Subcutaneous abdominal adipose tissue (tissue), 5 donors: ENCODE results near the gene SNX4.
"Not testable (repeated sequence)": the region's sequence is repeated elsewhere in the genome, so short reads cannot be mapped to it uniquely, and the experiment has no call there.

Experiments used
- H3K27ac ChIP-seq: one replicate; pipeline ENCODE4 v1.7.0; 2013; ENCODE audit warnings: low read depth, mild to moderate bottlenecking, inconsistent platforms, low read length, moderate library complexity
- H3K27me3 ChIP-seq, 5 donors: one replicate each; pipeline ENCODE4 v1.7.0; 2013; ENCODE audit warnings: low read length in 5 of 5, inconsistent platforms in 1 of 5; ENCODE audit not compliant: control insufficient read depth in 5 of 5, insufficient read depth in 4 of 5
- H3K36me3 ChIP-seq, 5 donors: one replicate each; pipeline ENCODE4 v1.7.0; 2013; ENCODE audit warnings: low read length in 5 of 5; ENCODE audit not compliant: control insufficient read depth in 5 of 5, insufficient read depth in 5 of 5
- H3K4me1 ChIP-seq, 5 donors: one replicate each; pipeline ENCODE4 v1.7.0; 2013; ENCODE audit warnings: low read length in 5 of 5, mild to moderate bottlenecking in 3 of 5, moderate library complexity in 1 of 5; ENCODE audit not compliant: control insufficient read depth in 5 of 5, insufficient read depth in 5 of 5
- H3K4me3 ChIP-seq, 5 donors: one replicate each; pipeline ENCODE4 v1.7.0; 2013; ENCODE audit warnings: low read length in 5 of 5, low read depth in 1 of 5
- H3K9ac ChIP-seq, 5 donors: one replicate each; pipeline ENCODE4 v1.7.0; 2013; ENCODE audit warnings: low read length in 5 of 5, mild to moderate bottlenecking in 4 of 5, moderate library complexity in 3 of 5
- H3K9me3 ChIP-seq, 5 donors: one replicate each; pipeline ENCODE4 v1.7.0; 2013; ENCODE audit warnings: low read length in 5 of 5; ENCODE audit not compliant: control insufficient read depth in 5 of 5
- donor health status: healthy.
- donor health status: healthy.
- donor health status: healthy.
- donor health status: healthy.
- donor health status: healthy.

SNX4 gene

DNA sequence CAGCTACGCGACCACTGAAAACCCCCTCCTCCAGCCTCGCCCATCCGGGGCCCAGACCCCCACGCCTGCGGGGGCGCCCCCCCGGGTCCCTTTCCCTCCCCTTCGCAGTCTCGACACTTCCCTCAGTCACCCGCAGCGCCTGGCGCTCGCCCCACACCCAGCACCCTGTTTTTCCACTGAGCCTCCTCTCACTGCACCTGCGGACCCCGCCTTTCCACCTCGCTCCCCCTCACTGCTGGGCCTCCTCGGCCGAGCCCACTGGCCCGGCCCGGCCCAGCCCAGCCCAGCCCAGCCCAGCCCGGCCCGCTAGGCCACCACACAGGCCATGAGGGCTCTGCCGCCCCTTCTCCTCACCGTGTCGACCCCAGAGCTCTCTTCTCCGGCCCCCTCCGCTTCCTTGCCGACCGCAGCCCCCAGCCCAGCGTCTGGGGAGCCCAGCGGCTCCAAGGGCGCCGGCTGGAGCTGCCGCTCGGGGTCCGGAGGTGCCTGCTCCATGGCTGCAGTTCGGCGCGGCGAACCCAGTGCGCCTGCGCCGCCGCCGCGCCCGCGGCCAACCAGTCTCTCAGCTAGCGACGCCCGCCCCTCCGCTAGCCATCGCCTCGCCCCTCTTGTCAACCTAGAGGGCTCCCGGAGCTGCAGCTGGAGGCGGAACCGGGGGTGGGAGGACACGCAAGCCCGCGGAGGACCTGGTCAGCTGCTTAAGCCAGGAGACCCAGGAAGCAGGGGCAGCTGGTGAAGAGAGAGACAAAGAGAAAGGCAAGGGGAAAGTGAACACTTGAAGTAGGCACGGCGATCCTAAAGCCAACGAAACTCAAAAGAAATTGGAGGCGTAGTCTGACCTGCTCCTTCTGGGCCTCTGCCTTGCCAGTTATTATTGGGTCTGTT is at the start of gene SNX4:
Gene SNX4 (minus strand): TSS at position 525 of the 885 bp plus-strand sequence. CDS start 30 bp downstream, at position 495.
- H3K4me1 ChIP-seq, result peaks cover 3 to 20% (median 18%) of the 10 kb centered on the region in 5 donors
- peak within 1 kb of the TSS; percentile 83 to 92 (median 90) for H3K4me3 ChIP-seq
- H3K9ac ChIP-seq, result peak within 1 kb of the TSS; percentile 87 to 99 (median 98)
- H3K27me3 ChIP-seq, result no peaks in the 10 kb centered on the region
- H3K36me3 ChIP-seq, result peaks cover 0 to 10% (median 1%) of the 10 kb centered on the region in 5 donors
- H3K27ac ChIP-seq, result peak within 1 kb of the TSS; percentile 71
- no peaks in the 10 kb centered on the region for H3K9me3 ChIP-seq

DNA sequence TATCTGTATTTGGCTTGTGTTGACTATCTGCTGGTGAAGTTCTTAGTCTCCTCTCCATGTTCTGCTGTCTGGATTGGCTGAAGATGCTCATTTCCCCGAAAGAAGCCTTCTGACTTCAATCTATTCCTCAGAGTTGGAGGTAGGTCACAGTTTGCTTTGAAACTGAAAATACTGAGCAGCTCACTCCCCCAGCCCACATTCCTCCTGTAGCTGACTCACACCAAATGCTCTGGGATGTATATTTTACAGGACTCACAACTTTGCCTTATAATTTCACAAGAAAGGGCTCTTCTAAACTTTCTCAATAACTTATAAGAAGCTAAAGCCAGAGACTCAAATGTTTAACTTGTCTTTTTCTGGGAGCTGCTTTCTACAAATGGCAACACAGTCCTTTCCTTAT is 36.3 kb upstream of the SNX4 start:
- peaks cover 0 to 3% (median 0%) of the 10 kb centered on the region in 5 donors for H3K9me3 ChIP-seq
- H3K27ac ChIP-seq, result no peak overlapping the region
- no peaks in the 10 kb centered on the region for H3K4me1 ChIP-seq
- H3K4me3 ChIP-seq, result no peak overlapping the region
- no peaks in the 10 kb centered on the region for H3K27me3 ChIP-seq
- H3K9ac ChIP-seq, result no peak overlapping the region
- peaks cover 27 to 69% (median 41%) of the 10 kb centered on the region in 5 donors for H3K36me3 ChIP-seq

DNA sequence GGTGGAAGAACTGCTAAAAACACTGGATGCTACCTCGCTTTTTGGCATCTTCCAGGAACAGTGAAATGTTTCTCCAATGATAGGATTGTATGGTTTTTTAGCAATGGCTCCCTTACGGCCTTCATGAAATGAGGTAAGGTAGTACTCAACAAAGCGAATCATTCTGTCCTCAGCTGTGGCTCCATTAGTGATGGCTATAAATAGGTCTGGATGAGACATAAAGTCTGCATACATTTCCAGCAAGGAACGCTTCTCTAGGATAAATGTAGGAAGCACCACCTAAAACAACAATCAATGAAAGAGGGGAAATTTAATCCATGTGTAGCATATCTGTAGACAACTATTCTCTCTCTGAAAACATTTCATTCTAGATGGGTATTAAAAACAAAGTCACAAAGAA is 32.4 kb upstream of the SNX4 start:
- Histone ChIP-seq H3K27me3 (no peaks in the 10 kb centered on the region), H3K27ac (no peak overlapping the region), H3K9me3 (peaks cover 0 to 3% (median 0%) of the 10 kb centered on the region in 5 donors), H3K4me3 (no peak overlapping the region), H3K9ac (no peak overlapping the region), H3K4me1 (no peaks in the 10 kb centered on the region), H3K36me3 (peaks cover 23 to 61% (median 30%) of the 10 kb centered on the region in 5 donors)

DNA sequence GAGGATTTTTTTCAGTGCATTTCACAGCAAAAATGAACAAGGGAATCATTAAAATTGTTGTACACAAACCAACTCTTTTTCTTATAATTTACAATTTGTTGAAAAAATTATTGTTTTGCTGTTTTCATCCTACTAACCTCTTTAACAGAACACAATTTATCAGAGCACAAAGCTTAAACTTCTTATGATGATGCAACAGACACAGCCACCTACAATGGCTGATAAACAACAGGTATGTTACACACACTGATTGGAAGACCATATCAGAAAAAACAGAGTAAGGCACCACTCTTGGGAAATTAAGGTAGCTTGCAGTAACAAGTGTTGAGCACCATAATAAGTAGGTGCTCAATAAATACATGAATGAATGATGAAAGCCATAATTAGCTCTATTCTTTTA is 8.9 kb upstream of the SNX4 start:
- Histone ChIP-seq H3K27me3 (no peaks in the 10 kb centered on the region), H3K27ac (no peak overlapping the region), H3K9ac (no peak overlapping the region), H3K4me1 (no peaks in the 10 kb centered on the region), H3K9me3 (no peaks in the 10 kb centered on the region), H3K36me3 (peaks cover 21 to 38% (median 31%) of the 10 kb centered on the region in 5 donors), H3K4me3 (no peak overlapping the region)

DNA sequence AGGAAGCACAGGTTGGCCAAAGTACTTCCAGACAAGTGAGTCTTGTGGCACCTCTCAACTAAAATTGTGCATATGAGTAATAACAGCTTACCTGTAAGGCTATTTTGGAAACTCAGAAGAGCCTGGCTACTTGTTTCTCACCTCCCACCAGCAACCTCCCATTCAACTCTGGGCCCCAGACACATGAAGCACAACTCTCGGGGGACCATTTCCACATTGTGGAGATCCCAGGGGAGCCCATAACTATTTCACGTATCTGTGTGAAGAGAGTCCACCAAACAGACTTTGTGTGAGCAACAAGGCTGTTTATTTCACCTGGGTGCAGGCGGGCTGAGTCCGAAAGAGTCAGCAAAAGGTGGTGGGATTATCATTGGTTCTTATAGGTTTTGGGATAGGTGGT is 5.2 kb upstream of the SNX4 start:
- Histone ChIP-seq H3K36me3 (peaks cover 11 to 21% (median 20%) of the 10 kb centered on the region in 5 donors), H3K27me3 (no peaks in the 10 kb centered on the region), H3K27ac (no peak overlapping the region), H3K9me3 (no peaks in the 10 kb centered on the region), H3K4me3 (no peak overlapping the region), H3K4me1 (peaks cover 0 to 4% (median 3%) of the 10 kb centered on the region in 5 donors), H3K9ac (no peak overlapping the region)

DNA sequence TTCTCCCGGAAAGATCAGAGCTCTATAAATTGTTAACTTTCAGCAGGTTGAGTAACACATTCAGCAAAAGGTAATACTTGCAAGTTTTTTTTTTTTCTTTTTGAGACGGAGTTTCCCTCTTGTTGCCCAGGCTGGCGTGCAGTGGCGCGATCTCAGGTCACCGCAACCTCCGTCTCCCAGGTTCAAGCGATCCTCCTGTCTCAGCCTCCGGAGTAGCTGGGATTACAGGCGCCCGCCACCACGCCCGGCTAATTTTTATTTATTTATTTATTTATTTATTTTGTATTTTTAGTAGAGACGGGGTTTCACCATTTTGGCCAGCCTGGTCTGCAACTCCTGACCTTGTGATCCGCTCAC is 539 bp upstream of the SNX4 start:
- H3K27me3 ChIP-seq, H3K36me3 ChIP-seq, H3K9me3 ChIP-seq: not testable (repeated sequence)
- Histone ChIP-seq H3K4me1 (peaks cover 3 to 20% (median 18%) of the 10 kb centered on the region in 5 donors), H3K9ac (peak overlapping the region; percentile 87 to 99 (median 98)), H3K27ac (peak overlapping the region; percentile 71), H3K4me3 (peak overlapping the region; percentile 83 to 92 (median 90))

DNA sequence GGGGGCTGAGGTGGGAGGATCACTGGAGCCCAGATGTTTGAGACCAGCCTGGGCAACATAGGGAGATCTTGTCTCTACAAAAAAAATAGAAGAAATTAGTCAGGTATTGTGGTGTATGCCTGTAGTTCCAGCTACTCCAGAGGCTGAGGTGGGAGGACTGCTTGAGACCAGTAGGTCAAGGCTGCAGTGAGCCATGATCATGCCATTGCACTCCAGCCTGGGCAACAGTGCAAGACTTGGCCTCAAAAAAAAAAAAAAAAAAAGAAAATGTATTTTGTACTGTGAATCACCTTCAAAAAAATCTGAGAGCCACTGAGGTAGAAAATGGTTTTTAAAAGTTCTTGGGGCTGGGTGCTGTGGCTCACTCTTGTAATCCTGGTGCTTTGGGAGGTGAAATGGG is 4.6 kb downstream of the SNX4 start:
- Histone ChIP-seq H3K36me3 (peaks cover 0 to 25% (median 4%) of the 10 kb centered on the region in 5 donors), H3K4me1 (peaks cover 3 to 28% (median 17%) of the 10 kb centered on the region in 5 donors), H3K9me3 (no peaks in the 10 kb centered on the region), H3K4me3 (no peak overlapping the region), H3K27me3 (no peaks in the 10 kb centered on the region), H3K9ac (no peak overlapping the region), H3K27ac (no peak overlapping the region)

DNA sequence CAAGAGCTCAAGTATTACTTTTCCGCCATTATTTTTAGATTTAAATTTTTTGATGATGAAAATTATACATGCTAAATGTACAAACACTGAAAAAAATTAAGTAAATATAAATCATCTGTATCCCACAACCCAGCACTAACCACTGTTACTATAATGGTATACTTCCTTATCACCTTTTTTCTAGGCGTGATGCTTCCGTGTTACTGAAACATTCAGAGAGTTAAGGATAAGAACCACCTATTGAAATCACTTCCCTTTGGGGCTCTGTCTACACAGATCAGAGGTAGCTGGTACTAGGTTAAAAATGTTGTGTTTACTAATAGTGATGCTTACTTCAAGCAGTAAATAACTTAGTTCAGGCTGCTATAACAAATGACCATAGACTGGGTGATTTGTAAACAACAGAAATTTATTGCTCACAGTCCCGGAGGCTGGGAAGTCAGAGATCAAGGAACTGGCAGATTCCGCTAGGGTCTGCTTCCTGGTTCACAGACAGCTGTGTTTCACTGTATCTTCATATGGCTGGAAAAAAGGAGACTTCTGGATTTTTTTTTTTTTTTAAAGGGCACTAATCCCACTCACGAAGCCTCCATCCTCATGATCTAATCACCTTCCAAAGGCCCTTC is 6.4 kb downstream of the SNX4 start:
- Histone ChIP-seq H3K9ac (no peak overlapping the region), H3K27ac (no peak overlapping the region), H3K27me3 (no peaks in the 10 kb centered on the region), H3K9me3 (no peaks in the 10 kb centered on the region), H3K36me3 (peaks cover 0 to 28% (median 4%) of the 10 kb centered on the region in 5 donors), H3K4me3 (no peak overlapping the region), H3K4me1 (peaks cover 0 to 18% (median 2%) of the 10 kb centered on the region in 5 donors)

DNA sequence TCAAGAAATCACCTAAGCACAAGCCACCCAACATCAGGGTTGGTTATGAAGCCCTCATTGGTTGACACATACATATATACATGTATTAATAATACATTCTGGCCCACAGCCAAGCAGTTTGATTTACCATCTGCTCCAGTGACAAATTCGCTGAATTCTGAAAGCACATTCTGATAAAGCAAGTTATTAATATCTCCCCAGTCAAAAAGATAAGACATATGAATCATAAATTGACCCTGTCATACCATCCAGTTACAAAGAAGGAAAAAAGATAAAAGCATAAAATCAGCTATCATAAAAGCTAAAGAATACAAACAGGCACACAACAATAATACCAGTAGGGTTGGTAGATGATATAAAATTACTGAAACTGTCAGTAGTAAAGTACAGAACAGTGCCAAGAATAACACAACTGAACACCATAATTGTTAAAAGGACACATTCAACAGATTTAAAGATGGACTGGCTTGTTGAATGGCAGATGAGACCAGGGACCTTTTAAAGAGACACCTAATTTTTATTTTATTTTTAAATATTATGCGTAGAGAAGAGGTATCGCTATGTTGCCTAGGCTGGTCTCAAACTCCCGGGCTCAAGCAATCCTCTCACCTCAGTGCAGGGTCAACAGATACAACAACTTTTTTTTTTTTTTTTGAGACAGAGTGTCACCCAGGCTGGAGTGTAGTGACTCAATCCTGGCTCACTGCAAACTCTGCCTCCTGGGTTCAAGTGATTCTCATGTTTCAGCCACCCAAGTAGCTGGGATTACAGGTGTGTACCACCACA is 7.7 kb downstream of the SNX4 start:
- Histone ChIP-seq H3K27me3 (no peaks in the 10 kb centered on the region), H3K9ac (peak overlapping the region in 1 of 5 donors; percentile 47), H3K36me3 (peaks cover 1 to 26% (median 6%) of the 10 kb centered on the region in 5 donors), H3K27ac (no peak overlapping the region), H3K9me3 (peaks cover 0 to 4% (median 1%) of the 10 kb centered on the region in 5 donors), H3K4me3 (no peak overlapping the region), H3K4me1 (peaks cover 0 to 12% (median 2%) of the 10 kb centered on the region in 5 donors)
